Activated CD8-positive, alpha-beta memory T cell treated with anti-CD3 and anti-CD28 coated beads for 4 hours (primary cell): ENCODE results near the gene SLC29A2.

Source experiments
- DNase-seq, 2 donors: peaks; one replicate each; pipeline ENCODE4 v3.0.0-alpha.2; 2020; ENCODE audit warnings: low read depth in 2 of 2

The SLC29A2 gene, protein sequence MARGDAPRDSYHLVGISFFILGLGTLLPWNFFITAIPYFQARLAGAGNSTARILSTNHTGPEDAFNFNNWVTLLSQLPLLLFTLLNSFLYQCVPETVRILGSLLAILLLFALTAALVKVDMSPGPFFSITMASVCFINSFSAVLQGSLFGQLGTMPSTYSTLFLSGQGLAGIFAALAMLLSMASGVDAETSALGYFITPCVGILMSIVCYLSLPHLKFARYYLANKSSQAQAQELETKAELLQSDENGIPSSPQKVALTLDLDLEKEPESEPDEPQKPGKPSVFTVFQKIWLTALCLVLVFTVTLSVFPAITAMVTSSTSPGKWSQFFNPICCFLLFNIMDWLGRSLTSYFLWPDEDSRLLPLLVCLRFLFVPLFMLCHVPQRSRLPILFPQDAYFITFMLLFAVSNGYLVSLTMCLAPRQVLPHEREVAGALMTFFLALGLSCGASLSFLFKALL

GRCh38 chr11:66371627-66372415 lies at the start of gene SLC29A2:
SLC29A2 (minus strand) TSS chr11:66371760; CDS start chr11:66371591, 169 bp downstream.
- peak; percentile 58 to 62 for DNase-seq

DNA sequence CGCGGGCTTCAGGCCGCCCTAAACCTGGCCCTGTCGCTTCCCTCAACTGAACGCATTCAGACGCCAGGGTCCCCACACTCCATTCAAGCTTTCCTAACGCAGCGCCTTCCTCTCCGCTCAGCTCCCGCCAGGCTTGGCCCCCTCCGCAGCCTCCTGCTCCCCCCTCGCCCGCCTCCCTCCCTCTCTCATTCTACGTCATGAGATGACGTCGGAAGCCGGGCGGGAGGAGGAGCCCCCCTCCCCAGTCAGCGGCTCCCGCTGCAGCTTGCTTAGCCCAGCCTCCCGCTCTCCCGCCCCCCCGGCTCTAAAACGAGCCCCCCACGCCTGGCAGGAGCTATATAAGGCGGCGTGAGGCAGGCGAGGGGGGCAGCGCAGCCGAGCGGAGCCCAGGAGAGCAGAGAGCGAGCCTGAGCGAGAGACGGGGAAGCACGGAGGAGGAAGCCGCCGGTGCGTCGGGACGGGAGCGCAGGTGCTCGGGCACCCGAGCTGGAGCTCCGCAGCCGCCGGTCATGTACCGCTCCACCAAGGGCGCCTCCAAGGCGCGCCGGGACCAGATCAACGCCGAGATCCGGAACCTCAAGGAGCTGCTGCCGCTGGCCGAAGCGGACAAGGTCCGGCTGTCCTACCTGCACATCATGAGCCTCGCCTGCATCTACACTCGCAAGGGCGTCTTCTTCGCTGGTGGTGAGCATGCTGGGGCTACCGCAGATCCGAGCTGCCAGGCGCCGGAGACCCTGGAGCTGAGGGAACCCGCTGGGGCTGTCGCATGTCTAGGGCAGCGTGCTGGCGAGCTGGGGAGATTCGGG lies 49.3 kb upstream of the SLC29A2 start, which contains the start of gene NPAS4:
Gene NPAS4, plus strand, starts transcription at position 365 of the 806 bp plus-strand sequence. Its CDS starts 145 bp downstream, at position 510.
- no peak for DNase-seq

GRCh38 chr11:66419825-66420224 lies 48.3 kb upstream of the SLC29A2 start:
- DNase-seq = no peak

DNA sequence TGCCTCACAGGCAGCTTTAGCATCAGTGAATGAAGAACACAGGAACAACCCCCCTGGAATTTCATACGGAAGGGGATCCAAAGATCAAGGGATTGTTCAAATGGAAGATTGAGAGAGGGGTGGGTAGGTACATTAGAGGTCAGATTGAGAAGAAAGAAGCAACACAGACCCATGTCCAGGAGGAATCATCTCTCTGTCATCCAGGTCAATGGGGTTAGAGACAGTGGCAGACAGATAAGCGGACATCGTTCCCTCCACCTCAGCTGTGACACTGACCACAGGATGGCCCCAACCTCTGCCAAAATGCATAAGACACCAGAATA lies 47.4 kb upstream of the SLC29A2 start:
- DNase-seq = no peak

GRCh38 chr11:66418168-66418985 lies 46.8 kb upstream of the SLC29A2 start:
- peak; percentile 22 to 37 for DNase-seq

DNA sequence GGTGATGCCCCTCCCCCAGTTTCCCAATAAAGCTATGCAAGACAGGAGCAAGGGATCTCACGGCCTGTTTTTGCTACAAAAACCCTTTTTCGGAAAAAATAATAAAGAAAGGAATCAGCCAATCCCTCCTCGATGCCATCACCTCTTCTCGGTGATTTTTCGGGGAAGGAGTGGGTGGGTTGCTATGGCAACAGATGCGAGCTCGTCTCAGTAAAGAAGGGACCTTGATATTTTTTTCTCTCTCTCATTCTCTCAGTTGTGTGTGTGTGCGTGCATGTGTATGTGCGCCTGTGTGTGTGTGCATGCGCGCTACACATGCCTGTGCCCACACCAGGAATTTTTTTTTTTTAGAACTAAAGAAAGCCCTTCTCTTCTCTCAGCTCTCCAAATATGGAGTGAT lies 45.4 kb upstream of the SLC29A2 start:
- no peak for DNase-seq

- DNase-seq = no peak
Observed at GRCh38 chr11:66415423-66415822, 43.9 kb upstream of the SLC29A2 start.

- no peak for DNase-seq
Observed at GRCh38 chr11:66414120-66414934, 42.8 kb upstream of the SLC29A2 start.

DNA sequence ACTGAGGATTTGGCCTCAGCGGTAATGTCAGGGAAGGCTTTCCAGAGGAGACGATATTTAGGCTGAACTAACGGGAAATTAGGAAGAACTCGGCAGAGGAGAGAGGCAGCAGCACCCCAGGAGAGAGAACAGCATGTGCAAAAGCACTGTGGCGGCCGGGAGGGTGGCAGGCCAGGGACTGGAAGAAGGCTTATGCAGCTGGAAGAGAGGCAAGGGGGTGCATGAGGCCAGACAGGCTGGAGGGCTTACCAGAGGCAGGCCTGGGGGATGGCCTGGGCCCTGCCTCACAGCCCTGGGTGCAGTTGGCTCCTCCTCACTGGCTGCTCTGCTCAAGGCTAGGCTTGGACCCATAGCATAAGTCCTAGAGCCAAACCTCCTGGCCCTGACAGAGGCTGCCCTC lies 41.6 kb upstream of the SLC29A2 start:
- no peak for DNase-seq

DNA sequence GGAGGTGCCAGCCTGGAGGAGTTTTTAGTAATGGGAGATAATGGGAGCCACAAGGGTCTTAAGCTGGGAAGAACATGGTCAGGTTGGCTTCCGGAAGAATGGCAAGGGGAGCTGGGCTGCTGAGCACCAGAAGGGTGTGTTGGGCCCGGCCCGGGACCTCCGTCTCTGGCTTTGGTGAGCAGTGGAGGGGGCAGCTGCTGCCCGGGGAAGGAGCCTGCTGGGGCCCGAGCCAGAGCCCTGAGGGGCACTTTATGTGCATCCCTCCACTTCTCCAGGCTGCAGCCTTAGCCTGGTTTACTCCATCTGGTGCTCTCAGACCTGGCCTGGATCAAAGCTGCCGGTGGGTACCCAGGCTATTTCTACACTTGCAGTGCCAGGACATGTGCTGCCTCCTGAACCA lies 40.5 kb upstream of the SLC29A2 start:
- DNase-seq = no peak

GRCh38 chr11:66411323-66411722 lies 39.8 kb upstream of the SLC29A2 start:
- DNase-seq = no peak

DNA sequence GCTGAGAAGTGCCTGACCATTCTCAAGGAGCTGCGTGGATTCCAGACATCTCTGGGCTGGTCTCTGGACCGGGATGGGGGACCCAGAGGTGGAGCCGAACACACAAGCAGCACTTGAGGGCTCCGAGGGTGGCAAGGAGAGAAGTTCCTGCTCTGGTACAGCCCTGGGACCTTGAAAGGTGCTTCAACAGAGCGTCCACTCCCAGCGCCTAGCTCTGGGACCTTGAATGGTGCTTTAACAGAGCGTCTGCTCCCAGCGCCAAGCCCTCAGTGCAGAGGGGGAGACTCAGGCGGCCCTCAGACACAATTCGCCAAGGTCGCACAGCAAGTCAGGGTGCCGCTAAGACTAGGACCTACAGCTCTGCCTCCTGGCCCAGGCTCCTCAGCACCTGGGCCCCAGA lies 38.6 kb upstream of the SLC29A2 start:
- DNase-seq = no peak

DNA sequence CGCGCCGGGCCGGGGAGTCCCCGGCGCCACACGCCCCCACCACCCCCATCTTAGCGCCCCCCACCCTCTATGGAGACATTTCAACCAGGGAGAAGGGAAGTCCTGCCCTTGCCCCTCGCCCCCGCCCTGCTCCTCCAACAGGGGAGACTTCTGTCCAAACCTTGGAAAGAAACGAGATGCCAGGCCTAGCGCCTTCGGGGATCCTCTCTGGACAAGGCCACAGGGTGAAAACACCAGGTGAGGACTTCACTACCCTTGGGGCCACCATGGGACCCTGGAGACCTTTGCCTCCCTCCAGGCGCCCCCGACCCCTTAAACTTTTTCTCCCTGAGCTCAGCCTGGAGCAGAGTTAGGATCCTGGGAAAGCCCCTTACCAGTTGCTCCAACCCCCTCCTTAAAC lies 37.7 kb upstream of the SLC29A2 start:
- no peak for DNase-seq

- DNase-seq = peak; percentile 70 to 84
Observed at GRCh38 chr11:66408488-66409214, 37.1 kb upstream of the SLC29A2 start.

- DNase-seq = no peak
Observed at GRCh38 chr11:66407651-66408050, 36.1 kb upstream of the SLC29A2 start.

GRCh38 chr11:66393954-66394353 lies 22.4 kb upstream of the SLC29A2 start:
- DNase-seq = no peak

GRCh38 chr11:66391322-66391721 lies 19.8 kb upstream of the SLC29A2 start:
- no peak for DNase-seq

- DNase-seq = peak; percentile 38 to 53
Observed at GRCh38 chr11:66388780-66389386, 17.3 kb upstream of the SLC29A2 start.
